GM18502 (cell line): ENCODE measurements around the gene BAG3.

ENCODE experiments used
- ATAC-seq: cut with Tn5 transposase; IDR thresholded peaks from one replicate; pipeline ENCODE4 v1.9.1; 2021; ENCODE audit warnings: mild to moderate bottlenecking; ENCODE audit not compliant: unreplicated experiment, poor library complexity

Gene BAG3

GRCh38 chr10:119663866-119664698, 12.9 kb downstream of the BAG3 start:
- ATAC-seq = no peak

GRCh38 chr10:119665901-119666708, 14.9 kb downstream of the BAG3 start:
- ATAC-seq = no peak

DNA sequence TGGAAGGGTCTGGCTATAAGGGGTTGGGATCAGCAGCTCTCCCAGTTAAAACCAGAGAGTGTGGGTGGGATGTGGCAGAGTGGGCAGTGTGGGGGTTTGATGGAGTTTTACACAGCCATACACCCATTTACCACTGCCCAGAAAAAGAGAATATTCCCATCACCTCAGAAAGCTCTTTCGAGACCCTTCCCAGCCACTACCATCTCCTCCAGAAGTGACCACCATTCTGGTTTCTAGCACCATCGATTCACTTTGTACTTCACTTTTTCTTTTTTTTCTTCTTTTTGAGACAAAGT, 15.5 kb downstream of the BAG3 start:
- ATAC-seq = no peak

DNA sequence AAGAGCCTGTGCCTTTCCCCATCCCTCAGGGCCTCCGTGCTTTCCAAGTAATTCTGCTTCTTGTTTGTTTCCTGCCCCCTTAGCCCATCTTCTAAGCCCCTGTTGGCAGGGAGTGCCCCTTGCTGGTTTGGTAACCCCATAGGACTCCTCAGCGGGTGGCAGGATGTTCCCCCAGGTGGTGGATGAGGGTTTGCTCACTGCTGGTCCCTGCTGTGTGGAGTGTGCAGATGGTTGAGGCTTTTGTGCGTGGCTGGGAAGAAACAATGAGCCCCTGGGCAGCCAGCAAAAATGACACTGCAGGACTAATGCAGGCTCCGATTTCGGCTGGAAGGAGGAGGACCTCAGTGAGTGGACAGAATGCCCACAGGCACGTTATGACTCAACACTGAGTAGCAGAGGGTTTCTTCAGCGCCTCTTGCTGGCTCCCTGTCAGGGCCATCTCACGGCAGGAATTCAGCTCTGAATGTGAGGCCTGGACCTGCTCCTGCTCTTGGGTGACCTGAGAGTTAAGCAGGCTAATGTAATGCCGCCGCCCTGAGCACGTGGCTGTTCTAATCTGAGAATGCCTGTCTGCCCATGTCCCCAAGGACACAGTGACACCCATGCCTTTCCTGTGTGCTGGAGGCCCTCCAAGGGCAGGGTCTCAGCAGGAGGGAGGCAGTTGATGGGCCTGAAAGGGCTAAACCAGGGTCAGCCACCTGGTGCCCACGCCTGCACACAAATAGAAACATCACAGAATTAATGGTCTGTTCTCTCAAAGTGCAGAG, 16.6 kb downstream of the BAG3 start:
- no peak for ATAC-seq

- no peak for ATAC-seq
These were observed 17.3 kb downstream of the BAG3 start for GRCh38 chr10:119668461-119668860.

DNA sequence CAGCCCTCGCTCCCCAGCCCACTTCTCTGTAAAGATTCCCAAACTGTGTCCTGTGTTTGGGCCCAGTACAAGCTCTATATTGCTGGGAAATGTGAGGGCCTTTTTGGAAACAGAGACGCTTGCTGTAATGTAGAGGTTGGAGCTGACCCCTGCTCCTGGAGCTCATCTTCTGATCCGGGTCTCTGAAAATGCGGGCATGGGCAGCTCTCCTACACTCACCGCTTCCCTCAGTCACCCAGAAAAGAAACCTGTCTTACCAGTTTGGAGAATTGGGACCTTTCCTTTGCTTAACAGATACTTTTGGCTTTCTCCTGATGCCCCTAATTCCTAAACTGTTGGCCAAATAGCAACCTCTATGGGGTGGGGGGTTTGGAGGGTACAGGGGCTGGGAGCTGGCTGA, 18.2 kb downstream of the BAG3 start:
- ATAC-seq = no peak

GRCh38 chr10:119669975-119670640, 18.9 kb downstream of the BAG3 start:
- ATAC-seq = no peak

DNA sequence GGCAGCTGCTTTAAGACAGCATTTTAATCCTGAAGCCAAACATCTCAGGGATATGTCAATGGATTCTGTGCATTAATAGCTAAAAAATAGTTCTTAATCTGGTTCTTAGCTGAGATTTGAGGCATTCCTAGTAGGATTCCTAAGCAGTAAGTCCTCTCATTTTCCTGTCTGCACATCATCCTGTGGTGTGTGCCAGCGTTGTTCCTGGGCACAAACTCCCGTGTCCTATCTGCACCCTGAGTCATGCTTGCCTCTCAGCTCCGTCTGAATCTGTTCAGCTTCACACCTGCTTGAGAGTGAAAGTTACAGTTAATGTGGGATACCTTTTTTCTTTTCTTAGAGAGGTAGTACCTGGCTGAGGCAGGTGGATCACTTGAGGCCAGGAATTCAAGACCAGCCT, 19.5 kb downstream of the BAG3 start:
- ATAC-seq = no peak

DNA sequence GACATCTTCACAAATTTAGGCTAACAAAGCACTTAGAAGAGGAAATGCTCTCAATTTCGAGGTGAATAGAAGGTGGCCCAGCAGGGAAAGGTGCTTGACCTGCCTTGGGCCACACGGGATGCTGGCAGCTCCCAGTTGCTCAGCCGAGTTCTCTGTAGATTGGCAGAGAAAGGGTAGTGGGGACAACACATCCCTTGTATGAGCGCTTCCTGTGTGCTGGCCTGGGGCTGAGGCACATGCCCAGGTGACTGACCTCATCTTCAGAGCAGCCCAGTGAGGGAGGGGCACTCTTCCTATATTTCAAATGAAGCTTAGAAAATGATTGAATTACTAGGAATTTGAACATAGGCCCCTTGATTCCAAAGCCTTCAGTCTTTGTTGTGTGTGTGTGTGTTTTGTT, 20.2 kb downstream of the BAG3 start:
- ATAC-seq = no peak

DNA sequence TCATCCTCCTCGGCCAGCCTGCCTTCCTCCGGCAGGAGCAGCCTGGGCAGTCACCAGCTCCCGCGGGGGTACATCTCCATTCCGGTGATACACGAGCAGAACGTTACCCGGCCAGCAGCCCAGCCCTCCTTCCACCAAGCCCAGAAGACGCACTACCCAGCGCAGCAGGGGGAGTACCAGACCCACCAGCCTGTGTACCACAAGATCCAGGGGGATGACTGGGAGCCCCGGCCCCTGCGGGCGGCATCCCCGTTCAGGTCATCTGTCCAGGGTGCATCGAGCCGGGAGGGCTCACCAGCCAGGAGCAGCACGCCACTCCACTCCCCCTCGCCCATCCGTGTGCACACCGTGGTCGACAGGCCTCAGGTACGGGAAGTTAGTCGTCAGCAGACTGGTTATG, 21.1 kb downstream of the BAG3 start:
- ATAC-seq = no peak

DNA sequence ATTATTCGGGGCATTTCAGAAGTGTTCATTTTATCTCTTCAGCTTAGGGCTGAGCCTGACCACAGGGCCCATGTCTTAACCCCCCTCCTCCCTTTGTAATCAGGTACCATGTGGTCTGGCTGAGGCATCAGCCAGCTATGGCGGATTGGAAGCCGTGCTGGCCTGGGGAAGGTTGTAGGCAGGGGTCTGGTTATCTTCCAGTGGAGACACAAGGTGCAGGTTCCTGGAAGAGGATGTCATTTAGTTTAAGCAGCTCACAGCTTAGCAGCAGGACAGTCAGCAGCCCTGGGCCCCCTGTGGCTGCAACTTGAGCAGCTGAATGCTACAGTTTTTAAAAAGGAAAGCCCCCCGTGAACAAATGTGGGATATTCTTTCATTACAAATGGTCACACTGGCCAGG, 22.1 kb downstream of the BAG3 start:
- ATAC-seq = no peak

DNA sequence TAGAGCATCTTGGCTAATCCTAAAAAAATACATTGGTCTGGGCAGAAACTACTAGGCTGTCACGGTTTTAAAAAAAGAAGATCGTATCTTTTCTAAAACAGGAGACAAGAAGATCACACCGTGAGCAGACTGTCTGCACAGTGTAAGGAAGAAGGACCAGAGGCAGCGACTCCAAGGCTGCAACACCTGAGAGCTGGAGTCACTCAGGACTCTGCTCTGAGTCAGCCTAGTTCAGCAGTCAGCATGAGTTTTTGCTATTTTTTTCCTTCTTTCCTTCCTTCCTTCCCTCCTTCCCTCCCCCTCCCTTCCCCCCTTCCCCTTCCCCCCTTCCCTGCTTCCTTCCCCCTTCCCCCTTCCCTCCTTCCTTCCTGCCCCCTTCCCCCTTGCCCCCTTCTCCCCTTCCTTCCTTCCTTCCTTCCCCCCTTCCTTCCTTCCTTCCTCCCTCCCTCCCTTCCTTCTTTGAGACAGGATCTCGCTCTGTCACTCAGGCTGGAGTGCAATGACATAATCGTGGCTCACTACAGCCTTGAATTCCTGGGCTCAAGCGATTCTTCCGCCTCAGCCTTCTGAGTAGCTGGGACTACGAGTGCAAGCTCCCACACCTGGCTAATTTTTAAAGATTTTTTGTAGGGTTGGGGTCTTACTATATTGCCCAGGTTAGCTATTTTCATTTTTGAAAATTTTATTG, 24.4 kb downstream of the BAG3 start:
- ATAC-seq = no peak

GRCh38 chr10:119677126-119677525, 25.9 kb downstream of the BAG3 start:
- no peak for ATAC-seq

DNA sequence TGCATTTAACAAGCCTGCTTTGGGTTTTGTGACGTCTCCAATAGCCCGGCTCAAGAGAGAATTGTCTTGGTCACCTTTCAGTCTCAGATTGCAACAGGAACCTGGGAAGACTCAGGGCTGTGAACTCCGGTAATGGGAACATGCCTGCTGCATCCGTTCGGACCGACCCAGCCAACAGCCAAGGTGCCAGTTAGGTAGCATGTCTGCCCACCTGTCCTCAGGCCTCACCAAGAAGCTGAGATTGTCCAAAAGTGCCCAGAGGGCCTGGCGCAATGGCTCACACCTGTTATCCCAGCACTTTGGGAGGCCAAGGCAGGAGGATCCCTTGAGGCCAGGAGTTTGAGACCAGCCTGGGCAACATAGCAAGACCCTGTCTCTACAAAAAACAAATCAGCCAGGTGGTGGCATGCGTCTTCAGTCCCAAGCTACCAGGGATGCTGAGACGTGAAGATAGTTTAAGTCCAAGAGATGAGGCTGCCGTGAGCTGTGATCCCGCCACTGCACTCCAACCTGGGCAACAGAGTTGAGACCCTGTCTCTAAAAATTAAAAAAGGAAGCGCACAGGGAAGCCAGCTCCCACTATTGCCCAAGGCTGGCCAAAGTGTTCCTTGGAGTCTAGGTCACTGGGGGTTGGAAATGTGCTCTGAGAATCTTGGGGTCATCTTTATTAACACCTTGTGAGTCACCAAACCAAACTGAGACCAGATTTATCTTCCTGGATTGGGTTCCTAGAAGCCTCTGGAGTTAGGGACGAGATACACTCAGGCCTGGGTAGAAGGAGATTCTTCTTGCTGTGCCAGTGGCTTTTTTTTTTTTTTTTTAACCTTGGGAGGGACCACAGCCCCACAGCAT, 26.9 kb downstream of the BAG3 start:
- ATAC-seq = no peak

- no peak for ATAC-seq
These were observed 28.3 kb downstream of the BAG3 start for GRCh38 chr10:119679480-119679829.

GRCh38 chr10:119680050-119680449, 28.9 kb downstream of the BAG3 start:
- no peak for ATAC-seq

GRCh38 chr10:119680650-119681081, 29.5 kb downstream of the BAG3 start:
- no peak for ATAC-seq

DNA sequence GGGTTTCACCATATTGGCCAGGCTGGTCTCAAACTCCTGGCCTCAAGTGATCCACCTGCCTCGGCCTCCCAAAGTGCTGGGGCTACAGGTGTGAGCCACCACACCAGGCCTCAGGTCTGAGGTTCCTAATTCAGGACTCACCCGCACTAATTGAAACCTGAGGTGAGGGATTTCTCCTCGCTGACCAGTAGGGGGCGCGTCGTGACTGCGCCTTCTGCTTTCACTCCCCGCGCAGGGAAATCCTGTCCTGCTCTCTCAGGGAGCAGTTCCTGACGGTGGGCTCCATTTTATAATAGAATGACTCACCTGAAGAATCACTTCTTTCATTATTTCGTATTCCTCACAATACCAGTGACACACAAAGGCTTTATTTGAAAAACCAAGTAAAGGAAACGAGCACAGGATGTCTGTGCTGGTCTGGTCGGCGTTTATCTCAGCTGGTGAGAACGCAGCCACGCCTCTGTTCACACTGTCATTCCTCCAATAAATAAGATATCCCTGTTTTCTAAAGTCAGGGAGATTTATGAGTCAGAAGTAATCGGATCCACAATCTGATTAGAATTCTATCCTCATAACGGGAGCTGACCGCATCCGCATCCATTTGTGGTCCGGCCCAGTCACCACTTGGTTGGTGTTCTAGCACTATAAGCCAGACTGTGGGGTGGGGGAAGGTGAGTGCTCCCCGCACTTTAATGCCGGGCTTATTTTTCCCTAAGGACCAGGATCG, 35.4 kb downstream of the BAG3 start:
- peak; percentile 76 for ATAC-seq
